Measurements from ENCODE around the gene BNIPL.

DNA sequence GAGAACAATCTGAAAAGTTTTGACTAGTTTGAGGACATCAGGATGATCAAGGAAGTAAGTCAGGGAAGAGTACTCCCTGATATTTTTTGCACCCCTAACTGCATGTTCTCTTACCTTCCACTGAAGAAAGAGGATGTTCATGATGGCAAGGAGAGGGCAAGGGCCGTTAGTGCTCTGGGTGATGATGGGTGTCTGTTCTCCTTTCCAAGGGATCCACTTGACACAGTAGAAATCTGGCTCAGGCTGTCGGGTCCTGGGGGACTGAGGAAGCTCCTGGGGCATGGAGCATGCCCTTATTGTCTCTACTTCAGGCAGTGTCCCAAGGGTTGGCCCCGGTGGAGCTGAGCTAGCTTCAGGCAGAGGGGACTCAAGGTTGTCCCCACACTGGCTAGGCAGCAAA, 34.3 kb upstream of the BNIPL start:
- TF ChIP-seq, protein P1, sequence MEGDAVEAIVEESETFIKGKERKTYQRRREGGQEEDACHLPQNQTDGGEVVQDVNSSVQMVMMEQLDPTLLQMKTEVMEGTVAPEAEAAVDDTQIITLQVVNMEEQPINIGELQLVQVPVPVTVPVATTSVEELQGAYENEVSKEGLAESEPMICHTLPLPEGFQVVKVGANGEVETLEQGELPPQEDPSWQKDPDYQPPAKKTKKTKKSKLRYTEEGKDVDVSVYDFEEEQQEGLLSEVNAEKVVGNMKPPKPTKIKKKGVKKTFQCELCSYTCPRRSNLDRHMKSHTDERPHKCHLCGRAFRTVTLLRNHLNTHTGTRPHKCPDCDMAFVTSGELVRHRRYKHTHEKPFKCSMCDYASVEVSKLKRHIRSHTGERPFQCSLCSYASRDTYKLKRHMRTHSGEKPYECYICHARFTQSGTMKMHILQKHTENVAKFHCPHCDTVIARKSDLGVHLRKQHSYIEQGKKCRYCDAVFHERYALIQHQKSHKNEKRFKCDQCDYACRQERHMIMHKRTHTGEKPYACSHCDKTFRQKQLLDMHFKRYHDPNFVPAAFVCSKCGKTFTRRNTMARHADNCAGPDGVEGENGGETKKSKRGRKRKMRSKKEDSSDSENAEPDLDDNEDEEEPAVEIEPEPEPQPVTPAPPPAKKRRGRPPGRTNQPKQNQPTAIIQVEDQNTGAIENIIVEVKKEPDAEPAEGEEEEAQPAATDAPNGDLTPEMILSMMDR (IDR thresholded peaks at IDR 0.05; ENCODE audit: insufficient read depth, low read length, poor library complexity, severe bottlenecking): no peak
- TF ChIP-seq EZH2phosphoT487 (conservative IDR thresholded peaks at IDR 0.05; ENCODE audit: low read length): no peak

All from SU-DHL-6 (cell line).